Activated CD4-positive, CD25-positive, alpha-beta regulatory T cell treated with anti-CD3 and anti-CD28 coated beads, Interleukin-2, amount 50 U/mL, for 72 hours (primary cell): Measurements from ENCODE around the gene SCYGR2.
"Not testable (repeated sequence)": the region's sequence is repeated elsewhere in the genome, so short reads cannot be mapped to it uniquely, and the experiment has no call there.

ENCODE experiments used
- DNase-seq: peaks from one replicate; pipeline ENCODE4 v3.0.0; 2021

The SCYGR2 gene

GRCh38 chr2:227598835-227599503 lies at the start of gene SCYGR2:
Gene SCYGR2, plus strand, starts transcription at chr2:227598893. Its CDS starts 0 bp downstream, at chr2:227598893.
- not testable (repeated sequence) for DNase-seq

DNA sequence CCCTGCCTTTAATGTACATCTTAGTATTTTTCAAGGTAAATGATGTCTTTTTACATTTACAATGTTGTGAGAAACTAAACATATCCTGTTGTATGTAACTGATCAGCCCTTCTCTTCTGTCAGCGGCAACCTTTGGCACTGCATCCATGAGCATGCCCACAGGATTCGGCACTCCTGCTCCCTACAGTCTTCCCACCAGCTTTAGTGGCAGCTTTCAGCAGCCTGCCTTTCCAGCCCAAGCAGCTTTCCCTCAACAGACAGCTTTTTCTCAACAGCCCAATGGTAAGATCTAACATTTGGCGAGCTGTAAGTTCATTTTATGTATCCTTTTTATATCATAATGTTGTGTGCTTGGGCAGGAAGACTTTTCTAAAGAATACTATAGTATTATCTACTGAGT lies 46.9 kb upstream of the SCYGR2 start:
- no peak for DNase-seq

DNA sequence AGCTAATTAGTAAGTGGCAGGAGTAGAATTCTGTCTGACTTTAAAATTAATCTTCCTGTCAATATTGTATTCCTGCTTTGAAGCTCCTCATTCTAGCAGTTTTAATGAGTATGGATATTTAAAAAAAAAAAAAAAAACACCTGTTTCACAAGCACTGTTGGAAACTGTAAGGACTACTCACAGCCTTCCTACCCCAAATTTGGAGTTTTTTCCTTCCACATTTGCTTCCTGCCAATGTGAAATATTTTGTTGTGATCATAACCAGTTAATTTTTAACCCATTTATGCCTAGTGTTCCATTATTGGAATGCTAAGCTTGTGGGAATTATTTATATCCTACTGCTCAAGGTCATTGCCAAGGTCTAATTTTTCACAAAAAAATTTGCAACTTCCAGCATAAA lies 36.1 kb upstream of the SCYGR2 start:
- no peak for DNase-seq

GRCh38 chr2:227565080-227565479 lies 33.6 kb upstream of the SCYGR2 start:
- no peak for DNase-seq

DNA sequence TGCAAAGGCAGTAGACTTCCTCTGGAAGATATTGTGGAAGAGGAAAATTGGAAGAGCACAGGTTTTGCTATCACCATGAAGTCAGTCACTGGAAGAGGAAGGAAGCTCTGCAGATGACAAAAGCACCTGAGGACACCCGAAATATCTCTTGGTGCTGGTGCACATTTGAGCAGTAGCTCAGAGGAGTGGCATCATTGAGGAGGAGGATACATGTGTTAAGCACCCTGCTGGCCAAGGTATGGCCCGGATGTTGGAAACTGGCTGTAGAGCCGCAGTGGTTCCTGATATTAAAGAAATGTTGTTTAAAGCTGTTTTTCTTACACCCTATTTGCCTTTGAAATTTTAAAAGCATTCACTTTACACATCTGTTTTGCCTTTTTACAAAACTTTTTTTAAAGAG lies 32.7 kb upstream of the SCYGR2 start:
- DNase-seq, result no peak

- DNase-seq, result no peak
Observed at GRCh38 chr2:227568852-227569169, 29.9 kb upstream of the SCYGR2 start.

DNA sequence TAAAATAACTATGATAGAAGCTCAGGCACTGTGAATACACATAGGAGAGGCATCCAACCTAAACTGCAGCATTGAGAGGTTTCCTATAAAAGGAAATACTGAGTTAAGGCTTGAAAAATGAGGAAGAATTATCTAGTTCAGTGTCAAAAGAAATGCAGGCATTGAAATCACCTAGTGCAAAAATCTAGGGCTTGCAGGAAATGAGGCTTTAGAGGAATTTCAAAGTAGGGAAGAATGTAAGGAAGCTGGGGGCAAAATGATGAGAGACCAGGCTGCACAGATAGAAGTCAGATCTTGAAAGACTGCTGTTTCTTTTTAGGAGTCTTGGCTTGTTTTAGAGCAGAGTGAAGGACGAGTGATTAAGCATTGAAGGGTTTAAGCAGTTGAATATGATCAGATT lies 28.1 kb upstream of the SCYGR2 start:
- DNase-seq, result no peak

GRCh38 chr2:227576110-227576509 lies 22.6 kb upstream of the SCYGR2 start:
- no peak for DNase-seq

DNA sequence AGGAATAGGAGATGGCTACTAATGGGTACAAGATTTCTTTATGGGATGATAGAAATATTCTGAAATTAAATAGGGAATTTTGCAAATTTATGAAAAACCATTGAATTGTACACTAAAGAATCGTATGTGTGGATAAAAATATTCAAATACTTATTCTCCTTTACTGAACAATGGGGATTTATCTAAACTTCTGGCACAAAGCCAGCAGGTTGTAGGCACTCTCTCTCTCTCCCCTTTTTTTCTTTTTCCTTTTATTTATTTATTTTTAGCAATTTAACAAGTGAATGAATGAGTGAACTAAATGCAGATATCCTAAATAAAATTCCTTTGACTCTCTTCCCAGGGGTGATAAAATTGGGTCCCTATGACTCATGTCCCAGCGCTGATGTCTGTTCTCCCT lies 21.9 kb upstream of the SCYGR2 start:
- no peak for DNase-seq

DNA sequence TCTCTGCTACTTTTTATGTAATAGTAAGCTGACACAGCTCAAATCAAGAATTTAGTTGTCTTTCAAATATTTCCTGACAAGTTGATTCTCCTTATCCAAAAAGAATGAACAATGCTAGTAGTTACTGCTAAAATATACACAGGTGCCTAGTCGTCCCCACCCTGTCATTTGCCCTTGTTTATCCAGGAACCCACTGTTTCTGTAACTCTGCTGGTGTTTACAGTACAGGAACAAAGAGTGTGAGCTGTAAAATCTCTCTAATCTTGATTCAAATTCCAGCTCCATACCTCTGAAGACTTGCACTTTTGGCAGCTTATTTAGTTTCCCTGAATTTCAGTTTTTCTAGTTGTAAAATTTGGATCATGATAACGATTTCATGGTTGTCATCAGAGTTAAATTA lies 21.1 kb upstream of the SCYGR2 start:
- DNase-seq, result no peak

DNA sequence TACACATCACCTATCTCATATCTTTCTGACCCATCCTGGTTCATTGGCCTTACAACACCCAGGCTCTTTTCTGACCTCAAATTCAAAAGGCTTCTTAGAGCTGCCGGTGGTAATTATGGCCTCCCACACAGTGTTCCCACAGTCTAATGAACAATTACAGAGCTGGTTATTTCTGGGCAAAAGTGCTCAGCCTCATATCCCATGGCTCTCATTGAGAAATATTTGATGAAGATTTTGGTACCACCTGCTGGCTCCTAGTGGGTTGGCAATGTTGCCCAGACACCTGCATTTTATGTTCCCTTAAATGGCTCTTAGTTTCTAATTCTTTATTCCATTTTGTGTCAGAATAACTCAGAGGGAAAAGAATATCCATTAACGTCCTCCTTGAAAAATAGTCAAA lies 20.1 kb upstream of the SCYGR2 start:
- DNase-seq, result no peak

DNA sequence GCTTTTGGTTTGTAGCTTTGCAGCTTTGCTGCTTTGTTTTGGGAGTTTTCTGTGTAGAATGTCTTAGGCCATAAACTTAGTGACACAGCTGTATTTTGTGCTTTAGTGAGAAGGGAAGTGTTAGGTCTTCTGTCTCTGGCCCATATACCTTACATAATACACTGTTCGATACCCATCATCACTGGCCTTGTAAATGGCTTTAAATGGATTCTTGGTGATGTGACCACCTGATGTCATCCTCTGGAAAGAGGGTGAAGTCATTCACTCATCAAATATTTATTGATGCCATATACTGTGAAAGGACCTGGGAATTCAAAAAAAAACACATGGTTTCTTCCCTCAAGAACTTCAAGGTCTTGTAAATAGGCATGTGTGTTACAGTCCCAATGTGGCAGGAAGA lies 18.9 kb upstream of the SCYGR2 start:
- DNase-seq, result no peak

GRCh38 chr2:227582369-227582768 lies 16.3 kb upstream of the SCYGR2 start:
- DNase-seq, result no peak

DNA sequence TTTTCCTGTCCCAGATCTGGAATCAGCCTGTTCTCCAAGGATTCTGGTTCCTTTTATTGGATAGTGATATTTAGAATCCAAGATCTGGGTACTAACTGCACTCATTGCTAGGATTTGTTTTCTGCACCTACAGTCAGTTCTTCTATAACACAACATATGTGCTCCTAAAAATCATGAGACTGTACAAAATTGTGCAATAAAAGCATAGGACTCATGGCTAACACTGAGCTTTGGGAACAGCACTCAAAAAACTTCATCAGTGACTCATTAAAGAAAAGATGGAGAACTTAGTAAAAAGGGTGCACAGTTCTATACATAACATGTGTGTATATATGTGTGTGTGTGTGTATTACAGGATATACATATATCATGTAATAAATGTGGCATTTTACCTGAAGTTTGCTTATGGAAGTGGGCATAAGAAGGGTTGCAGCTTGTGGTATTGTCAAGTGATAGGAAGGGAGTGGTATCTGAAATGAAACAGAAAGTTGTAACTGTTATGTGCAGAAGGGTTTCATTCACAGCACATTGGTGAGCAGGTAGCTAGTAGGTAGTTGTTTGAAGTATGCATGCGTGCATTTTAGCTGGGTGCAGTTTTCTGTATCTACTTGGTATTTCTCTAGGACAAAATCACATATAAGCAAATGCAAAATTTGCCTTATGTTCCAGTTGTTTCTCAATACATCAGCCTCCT lies 5.9 kb upstream of the SCYGR2 start:
- no peak for DNase-seq

- no peak for DNase-seq
Observed at GRCh38 chr2:227595797-227596196, 2.9 kb upstream of the SCYGR2 start.

DNA sequence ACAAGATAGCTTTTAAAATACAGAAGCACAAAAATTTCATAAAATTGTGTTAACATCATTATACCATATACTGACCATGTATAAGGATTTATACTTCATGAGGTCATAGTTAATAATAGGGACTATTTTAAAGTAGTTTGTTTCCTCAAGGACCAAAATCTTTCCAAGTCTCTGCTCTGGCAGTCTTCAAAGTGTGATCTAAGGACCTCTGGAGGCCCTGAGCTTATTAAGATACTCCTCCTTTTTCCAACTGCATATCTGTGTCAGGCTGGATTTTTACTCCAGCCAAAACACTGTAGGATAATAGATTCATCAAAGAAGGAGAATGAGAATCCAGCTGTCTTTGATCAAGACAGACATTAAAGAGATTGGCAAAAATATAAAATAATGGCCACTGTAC lies 1.7 kb upstream of the SCYGR2 start:
- no peak for DNase-seq

DNA sequence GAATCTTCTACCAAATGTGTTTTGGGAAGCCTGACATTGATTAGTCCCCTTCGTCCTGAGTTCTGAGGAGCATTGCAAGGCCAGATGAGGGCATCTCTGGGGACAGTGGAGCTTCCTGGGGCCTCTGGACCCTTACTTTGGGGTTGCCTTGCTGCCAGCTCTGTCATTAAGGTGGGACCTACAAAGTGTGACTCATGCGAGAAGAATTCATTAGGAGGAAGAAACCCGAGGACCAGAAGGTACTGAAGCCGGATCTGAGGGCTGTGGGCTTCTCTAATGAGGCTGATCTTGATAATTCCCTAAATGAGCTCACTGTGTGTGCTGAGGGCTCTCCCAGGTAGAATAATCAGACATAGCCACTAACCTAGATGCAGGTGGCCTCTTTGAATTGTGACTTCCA lies 695 bp upstream of the SCYGR2 start:
- DNase-seq, result no peak

- DNase-seq, result no peak
Observed at GRCh38 chr2:227602358-227602757, 3.7 kb downstream of the SCYGR2 start.

- DNase-seq, result no peak
Observed at GRCh38 chr2:227606476-227606875, 7.8 kb downstream of the SCYGR2 start.

- no peak for DNase-seq
Observed at GRCh38 chr2:227607941-227608340, 9.2 kb downstream of the SCYGR2 start.

- no peak for DNase-seq
Observed at GRCh38 chr2:227608561-227609338, 10.1 kb downstream of the SCYGR2 start.

GRCh38 chr2:227610123-227610522 lies 11.4 kb downstream of the SCYGR2 start:
- no peak for DNase-seq

DNA sequence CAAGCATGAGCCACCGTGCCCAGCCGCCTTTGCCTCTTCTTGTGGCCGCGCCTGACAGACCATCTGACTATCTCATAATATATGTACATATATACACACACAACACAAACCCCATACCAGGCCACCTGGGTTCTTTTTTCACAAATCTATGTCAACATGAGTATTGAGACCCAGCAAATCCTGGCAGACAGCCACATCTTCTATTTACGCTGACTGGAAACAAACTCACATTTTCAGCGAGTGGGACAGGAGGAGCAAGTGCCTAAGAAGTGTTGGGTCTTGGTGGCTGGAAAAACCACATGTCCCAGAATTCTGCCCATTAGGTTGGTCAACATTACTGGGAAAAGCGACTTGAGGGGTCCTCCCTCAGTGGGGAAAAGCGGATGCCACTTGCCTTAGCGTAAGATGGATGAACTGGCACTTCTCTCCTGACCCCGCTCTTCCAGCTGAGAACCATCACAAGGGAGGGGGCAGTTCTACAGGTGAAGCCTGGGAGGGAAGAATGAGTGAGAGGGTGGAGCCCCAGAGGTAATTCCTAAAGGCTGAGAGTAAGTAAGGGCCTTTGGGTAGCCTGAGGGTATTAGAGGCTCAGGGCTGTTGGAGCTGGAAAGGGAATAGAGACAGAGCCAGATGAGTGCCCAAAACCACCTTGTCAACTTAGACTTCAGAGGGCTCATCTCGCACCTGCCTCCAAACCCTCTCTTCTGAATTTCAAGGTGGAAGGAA lies 14.0 kb downstream of the SCYGR2 start:
- no peak for DNase-seq

- DNase-seq, result no peak
Observed at GRCh38 chr2:227613272-227613660, 14.6 kb downstream of the SCYGR2 start.
